DMS153 treated with DMSO at 0.1 percent for 48 hours (cell line): ENCODE measurements around the gene TMOD3.

Experiments used
- DNase-seq: peaks from one replicate; lab custom pipeline; 2025; ENCODE audit not compliant: unreplicated experiment; lab: John Stamatoyannopoulos, UW

The TMOD3 gene

GRCh38 chr15:51825698-51826097 lies 3.8 kb upstream of the TMOD3 start:
- DNase-seq, result no peak

- no peak for DNase-seq
These were observed 655 bp upstream of the TMOD3 start for GRCh38 chr15:51828621-51829375.

GRCh38 chr15:51830276-51830806 lies 888 bp downstream of the TMOD3 start:
- DNase-seq, result no peak

- no peak for DNase-seq
These were observed 4.3 kb downstream of the TMOD3 start for GRCh38 chr15:51833772-51834171.

- DNase-seq, result no peak
These were observed 8.4 kb downstream of the TMOD3 start for GRCh38 chr15:51837792-51838251.

- DNase-seq, result no peak
These were observed 8.8 kb downstream of the TMOD3 start for GRCh38 chr15:51838270-51838669.

- DNase-seq, result no peak
These were observed 11.2 kb downstream of the TMOD3 start for GRCh38 chr15:51840692-51841091.

- no peak for DNase-seq
These were observed 12.1 kb downstream of the TMOD3 start for GRCh38 chr15:51841406-51842040.

GRCh38 chr15:51842265-51842664 lies 12.8 kb downstream of the TMOD3 start:
- no peak for DNase-seq

GRCh38 chr15:51842852-51843737 lies 13.6 kb downstream of the TMOD3 start:
- no peak for DNase-seq

- DNase-seq, result no peak
These were observed 15.4 kb downstream of the TMOD3 start for GRCh38 chr15:51844747-51845426.

GRCh38 chr15:51846066-51846462 lies 16.6 kb downstream of the TMOD3 start:
- DNase-seq, result no peak

GRCh38 chr15:51846463-51847230 lies 17.2 kb downstream of the TMOD3 start:
- no peak for DNase-seq

- no peak for DNase-seq
These were observed 19.4 kb downstream of the TMOD3 start for GRCh38 chr15:51848811-51849210.

GRCh38 chr15:51849860-51850259 lies 20.4 kb downstream of the TMOD3 start:
- no peak for DNase-seq

- no peak for DNase-seq
These were observed 24.5 kb downstream of the TMOD3 start for GRCh38 chr15:51853998-51854397.

GRCh38 chr15:51855612-51856011 lies 26.2 kb downstream of the TMOD3 start:
- DNase-seq, result no peak

GRCh38 chr15:51856714-51857380 lies 27.4 kb downstream of the TMOD3 start:
- DNase-seq, result no peak

- DNase-seq, result no peak
These were observed 32.3 kb downstream of the TMOD3 start for GRCh38 chr15:51861557-51862359.
